GM23338 (cell line): Measurements from ENCODE around the gene EYA3. TPM values are rescaled to one million over a fixed set of nuclear protein-coding genes. Genes with fewer than 3 reads are reported as not detected.

Source experiments
- ATAC-seq: fragments of 200-7000 bp; cut with Tn5 transposase; 3 replicates; pipeline ENCODE4 v1.9.1; 2020
- DNase-seq: peaks from one replicate; pipeline ENCODE4 v3.0.0-alpha.2; 2015; ENCODE audit warnings: low spot score
- H2AFZ ChIP-seq: fragments of 200-600 bp; sonication (generic); 2 replicates; pipeline ENCODE4 v1.8.0; 2016; ENCODE audit warnings: antibody characterized with exemption, mild to moderate bottlenecking, moderate library complexity
- H3F3A ChIP-seq: fragments of 200-600 bp; sonication (generic); replicated peaks from 2 replicates; pipeline ENCODE4 v1.8.0; 2017; ENCODE audit warnings: antibody characterized with exemption, mixed run types, low read depth
- H3K27ac ChIP-seq: fragments of 200-600 bp; sonication (generic); 2 replicates; pipeline ENCODE4 v1.6.1; 2016; ENCODE audit warnings: low read depth
- H3K27me3 ChIP-seq: fragments of 200-600 bp; sonication (generic); 2 replicates; pipeline ENCODE4 v1.8.0; 2016; ENCODE audit warnings: mild to moderate bottlenecking, mixed run types, moderate library complexity; ENCODE audit not compliant: insufficient read depth
- H3K36me3 ChIP-seq: fragments of 200-600 bp; sonication (generic); 2 replicates; pipeline ENCODE4 v1.8.0; 2016; ENCODE audit warnings: mild to moderate bottlenecking; ENCODE audit not compliant: insufficient read depth
- H3K4me1 ChIP-seq: fragments of 200-600 bp; sonication (generic); 2 replicates; pipeline ENCODE4 v1.8.0; 2016; ENCODE audit warnings: mild to moderate bottlenecking, moderate library complexity; ENCODE audit not compliant: insufficient read depth
- H3K4me2 ChIP-seq: fragments of 200-600 bp; sonication (generic); 2 replicates; pipeline ENCODE4 v1.7.1; 2017; ENCODE audit warnings: mixed run types
- H3K4me3 ChIP-seq: fragments of 200-600 bp; sonication (generic); 2 replicates; pipeline ENCODE4 v1.6.1; 2016; ENCODE audit warnings: mixed run types
- H3K79me2 ChIP-seq: fragments of 200-600 bp; sonication (generic); replicated peaks from 2 replicates; pipeline ENCODE4 v1.8.0; 2017; ENCODE audit warnings: mild to moderate bottlenecking; ENCODE audit not compliant: insufficient read depth
- H3K9me2 ChIP-seq: fragments of 200-600 bp; sonication (generic); 2 replicates; pipeline ENCODE4 v1.8.0; 2017; ENCODE audit not compliant: insufficient read depth
- H4K20me1 ChIP-seq: fragments of 200-600 bp; sonication (generic); replicated peaks from 2 replicates; pipeline ENCODE4 v1.8.0; 2017; ENCODE audit warnings: mild to moderate bottlenecking; ENCODE audit not compliant: insufficient read depth
- H3K27ac Mint-ChIP-seq: 2 replicates; pipeline ENCODE4 v1.8.0; 2020; ENCODE audit warnings: inconsistent platforms, mild to moderate bottlenecking, moderate library complexity, mixed read lengths
- H3K27me3 Mint-ChIP-seq: 3 replicates; pipeline ENCODE4 v1.8.0; 2022; ENCODE audit warnings: low read depth, mild to moderate bottlenecking, moderate library complexity, mixed read lengths, inconsistent platforms; ENCODE audit not compliant: insufficient read depth, poor library complexity
- H3K36me3 Mint-ChIP-seq: 3 replicates; pipeline ENCODE4 v1.8.0; 2021; ENCODE audit warnings: low read depth, mild to moderate bottlenecking, inconsistent platforms, moderate library complexity, mixed read lengths
- H3K4me1 Mint-ChIP-seq: 3 replicates; pipeline ENCODE4 v1.8.0; 2020; ENCODE audit warnings: mild to moderate bottlenecking, inconsistent platforms, mixed read lengths
- H3K4me3 Mint-ChIP-seq: 3 replicates; pipeline ENCODE4 v1.8.0; 2021; ENCODE audit warnings: moderate library complexity, mild to moderate bottlenecking, inconsistent platforms, mixed read lengths
- H3K9me3 Mint-ChIP-seq: 3 replicates; pipeline ENCODE4 v1.8.0; 2020; ENCODE audit warnings: moderate library complexity, mild to moderate bottlenecking, inconsistent platforms, mixed read lengths
- CREB1 ChIP-seq: fragments of 250-450 bp; sonication (Bioruptor Pico); IDR thresholded peaks from 2 replicates; pipeline ENCODE4 v1.5.0; 2020; ENCODE audit warnings: low read depth, mild to moderate bottlenecking, moderate library complexity
- CTCF ChIP-seq, 2 experiments: fragments of 200-600 bp in 1 of 2; sonication (generic) in 1 of 2; conservative IDR thresholded peaks; 2 replicates each; pipeline versions ENCODE4 v1.5.1 to v1.6.1; 2016 to 2017; ENCODE audit warnings: antibody characterized with exemption in 2 of 2, low read depth in 2 of 2, mild to moderate bottlenecking in 2 of 2, moderate library complexity in 1 of 2
- ETS1 ChIP-seq: IDR thresholded peaks from 2 replicates; pipeline ENCODE4 v1.6.1; 2016; ENCODE audit warnings: antibody characterized with exemption
- EZH2 ChIP-seq: fragments of 200-600 bp; sonication (generic); IDR thresholded peaks from one replicate; pipeline ENCODE4 v1.8.0; 2017; ENCODE audit warnings: antibody characterized with exemption, mild to moderate bottlenecking, low read depth; ENCODE audit not compliant: unreplicated experiment
- EZH2phosphoT487 ChIP-seq: fragments of 200-600 bp; sonication (generic); IDR thresholded peaks from one replicate; pipeline ENCODE4 v1.8.1; 2018; ENCODE audit warnings: antibody characterized with exemption; ENCODE audit not compliant: unreplicated experiment
- JUNB ChIP-seq: IDR thresholded peaks from one replicate; pipeline ENCODE4 v1.6.1; 2016; ENCODE audit warnings: antibody characterized with exemption; ENCODE audit not compliant: unreplicated experiment
- NANOG ChIP-seq: IDR thresholded peaks from 2 replicates; pipeline ENCODE4 v1.6.1; 2016; ENCODE audit warnings: antibody characterized with exemption, borderline replicate concordance
- REST ChIP-seq: IDR thresholded peaks from one replicate; pipeline ENCODE4 v1.6.1; 2018; ENCODE audit warnings: antibody characterized with exemption; ENCODE audit not compliant: unreplicated experiment
- STAT1 ChIP-seq: IDR thresholded peaks from one replicate; pipeline ENCODE4 v1.6.1; 2016; ENCODE audit warnings: antibody characterized with exemption; ENCODE audit not compliant: unreplicated experiment
- ZNF114 ChIP-seq: fragments of 250-450 bp; sonication (Bioruptor Pico); IDR thresholded peaks from 2 replicates; pipeline ENCODE4 v1.5.0; 2020; ENCODE audit warnings: mild to moderate bottlenecking, moderate library complexity
- ZNF331 ChIP-seq: fragments of 250-450 bp; sonication (Bioruptor Pico); IDR thresholded peaks from 2 replicates; pipeline ENCODE4 v1.5.0; 2020; ENCODE audit warnings: low read depth, mild to moderate bottlenecking, moderate library complexity
- polyA plus RNA-seq: library from polyadenylated mRNA; unstranded; fragments of >200 nt; fragmentation: Nextera tagmentation; extraction: Ambion mirVana; gene quantifications from 2 replicates; pipeline ENCODE4 v1.2.1, GENCODE V29; 2016
- total RNA-seq: library from RNA; depleted of rRNA; stranded (reverse); fragments of >200 nt; shearing (Covaris generic); gene quantifications from 2 replicates; pipeline ENCODE4 v1.2.3, GENCODE V29; 2014

The EYA3 gene
- total and polyA plus RNA-seq, 2 experiments from 2014 or later, result 12.5 to 33.6 TPM

- H3K4me3 ChIP-seq, result no peak overlapping the region
- ATAC-seq, result no peak
- peaks cover 99% of the 10 kb centered on the region for H3K79me2 ChIP-seq
- H3K4me3 Mint-ChIP-seq, result no peak overlapping the region
- no peak overlapping the region for H2AFZ ChIP-seq
- no peaks in the 10 kb centered on the region for H3K4me1 Mint-ChIP-seq
- H3K4me2 ChIP-seq, result no peak overlapping the region
- DNase-seq, result no peak
- no peaks in the 10 kb centered on the region for H3K9me2 ChIP-seq
- H3F3A ChIP-seq, result no peaks in the 10 kb centered on the region
- no peaks in the 10 kb centered on the region for H3K27me3 ChIP-seq
- H3K36me3 ChIP-seq, result no peaks in the 10 kb centered on the region
- H3K36me3 Mint-ChIP-seq, result peaks cover 6% of the 10 kb centered on the region; the same call in 1 of the 3 replicates
- H3K27me3 Mint-ChIP-seq, result no peaks in the 10 kb centered on the region
- H3K27ac Mint-ChIP-seq, result no peak overlapping the region
- TF ChIP-seq CREB1 (CRISPR knock-in tag) (no peak), REST (no peak), EZH2 (no peak)
- no peak overlapping the region for H3K27ac ChIP-seq
- H3K9me3 Mint-ChIP-seq, result no peaks in the 10 kb centered on the region
- H4K20me1 ChIP-seq, result peaks cover 22% of the 10 kb centered on the region
- no peaks in the 10 kb centered on the region for H3K4me1 ChIP-seq
Observed at GRCh38 chr1:28078680-28079626, 9.5 kb downstream of the EYA3 start.

- Mint-ChIP-seq H3K27me3 (no peaks in the 10 kb centered on the region), H3K4me1 (no peaks in the 10 kb centered on the region)
- ATAC-seq, result no peak
- TF ChIP-seq EZH2 (no peak), EZH2phosphoT487 (no peak), ZNF114 (no peak), CREB1 (CRISPR knock-in tag) (no peak), REST (no peak), JUNB (no peak), NANOG (no peak), ZNF331 (no peak), STAT1 (no peak), CTCF (conservative IDR thresholded peaks at IDR 0.05; ENCODE audit: low read depth in 2 of 2) (no peak), ETS1 (no peak)
Observed at GRCh38 chr1:28078262-28078661, 10.1 kb downstream of the EYA3 start.

More at GRCh38 chr1:28078262-28078661, 10.1 kb downstream of the EYA3 start:
- Mint-ChIP-seq H3K36me3 (peaks cover 6% of the 10 kb centered on the region; the same call in 1 of the 3 replicates), H3K27ac (no peak overlapping the region), H3K4me3 (no peak overlapping the region), H3K9me3 (no peaks in the 10 kb centered on the region)
- no peak overlapping the region for H3K4me3 ChIP-seq
- H3K79me2 ChIP-seq, result peaks cover 99% of the 10 kb centered on the region
- H3K36me3 ChIP-seq, result no peaks in the 10 kb centered on the region
- H3K9me2 ChIP-seq, result no peaks in the 10 kb centered on the region
- H4K20me1 ChIP-seq, result peaks cover 24% of the 10 kb centered on the region
- no peaks in the 10 kb centered on the region for H3F3A ChIP-seq
- H3K27ac ChIP-seq, result no peak overlapping the region
- no peak overlapping the region for H3K4me2 ChIP-seq
- no peak for DNase-seq
- H2AFZ ChIP-seq, result no peak overlapping the region
- H3K27me3 ChIP-seq, result no peaks in the 10 kb centered on the region
- no peaks in the 10 kb centered on the region for H3K4me1 ChIP-seq
